ENCODE measurements around the gene SPATA12.

DNA sequence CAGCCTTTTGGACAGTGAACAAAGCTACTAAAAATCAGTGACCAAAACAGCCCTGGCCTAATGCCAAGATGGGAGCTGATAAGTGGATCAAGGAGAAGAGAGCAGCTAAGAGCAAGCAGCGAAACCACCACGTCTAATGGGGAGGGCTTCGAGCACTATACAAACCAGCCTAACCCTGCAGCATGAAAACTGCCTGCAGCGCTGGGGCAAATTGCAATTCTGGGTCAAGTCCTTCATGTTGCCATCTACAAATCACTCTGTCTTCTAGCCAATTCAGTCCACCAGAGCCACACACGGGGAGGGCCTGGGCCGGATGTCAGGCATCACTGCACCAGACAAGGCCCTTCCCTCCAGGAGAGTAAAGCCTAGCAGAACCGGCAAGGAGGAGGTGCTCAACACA is 30.5 kb upstream of the SPATA12 start:
- TF ChIP-seq, protein P1, sequence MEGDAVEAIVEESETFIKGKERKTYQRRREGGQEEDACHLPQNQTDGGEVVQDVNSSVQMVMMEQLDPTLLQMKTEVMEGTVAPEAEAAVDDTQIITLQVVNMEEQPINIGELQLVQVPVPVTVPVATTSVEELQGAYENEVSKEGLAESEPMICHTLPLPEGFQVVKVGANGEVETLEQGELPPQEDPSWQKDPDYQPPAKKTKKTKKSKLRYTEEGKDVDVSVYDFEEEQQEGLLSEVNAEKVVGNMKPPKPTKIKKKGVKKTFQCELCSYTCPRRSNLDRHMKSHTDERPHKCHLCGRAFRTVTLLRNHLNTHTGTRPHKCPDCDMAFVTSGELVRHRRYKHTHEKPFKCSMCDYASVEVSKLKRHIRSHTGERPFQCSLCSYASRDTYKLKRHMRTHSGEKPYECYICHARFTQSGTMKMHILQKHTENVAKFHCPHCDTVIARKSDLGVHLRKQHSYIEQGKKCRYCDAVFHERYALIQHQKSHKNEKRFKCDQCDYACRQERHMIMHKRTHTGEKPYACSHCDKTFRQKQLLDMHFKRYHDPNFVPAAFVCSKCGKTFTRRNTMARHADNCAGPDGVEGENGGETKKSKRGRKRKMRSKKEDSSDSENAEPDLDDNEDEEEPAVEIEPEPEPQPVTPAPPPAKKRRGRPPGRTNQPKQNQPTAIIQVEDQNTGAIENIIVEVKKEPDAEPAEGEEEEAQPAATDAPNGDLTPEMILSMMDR (conservative IDR thresholded peaks at IDR 0.05; ENCODE audit: low read depth in 2 of 2), result no peak
- TF ChIP-seq STAT1 (IDR thresholded peaks at IDR 0.05; ENCODE audit: unreplicated experiment) (no peak), EZH2 (IDR thresholded peaks at IDR 0.05; ENCODE audit: low read depth, unreplicated experiment) (no peak), POLR2AphosphoS5 (IDR thresholded peaks at IDR 0.05; ENCODE audit: low read depth) (no peak)

Measured in GM23338 (cell line).